Suprapubic skin (tissue), 4 donors: ENCODE data around the gene TBPL1. TPM values are rescaled to one million over a fixed set of nuclear protein-coding genes. Genes with fewer than 3 reads are reported as not detected.

Source experiments
- DNase-seq, 2 donors: peaks; one replicate each; pipeline ENCODE4 v3.0.0-alpha.2; 2019; ENCODE audit warnings: low spot score in 2 of 2
- H3K27ac ChIP-seq: fragments of 200-600 bp; sonication (generic); one replicate; pipeline ENCODE4 v1.5.1; 2019
- H3K27me3 ChIP-seq: fragments of 200-600 bp; sonication (generic); one replicate; pipeline ENCODE4 v1.5.1; 2019
- H3K36me3 ChIP-seq: fragments of 200-600 bp; sonication (generic); one replicate; pipeline ENCODE4 v1.5.1; 2019
- H3K4me1 ChIP-seq: fragments of 200-600 bp; sonication (generic); one replicate; pipeline ENCODE4 v1.5.1; 2019
- H3K4me3 ChIP-seq: fragments of 200-600 bp; sonication (generic); one replicate; pipeline ENCODE4 v1.5.1; 2019; ENCODE audit warnings: mild to moderate bottlenecking
- H3K9me3 ChIP-seq: fragments of 200-600 bp; sonication (generic); one replicate; pipeline ENCODE4 v1.5.1; 2019
- EP300 ChIP-seq: sonication (generic); formaldehyde crosslinking; IDR thresholded peaks from one replicate; pipeline ENCODE4 v1.6.1; 2017; ENCODE audit warnings: antibody characterized with exemption
- POLR2A ChIP-seq, 2 donors: fragments of 450-650 bp; IDR thresholded peaks; one replicate each; pipeline ENCODE4 v1.6.1; 2017; ENCODE audit warnings: antibody characterized with exemption in 2 of 2, mild to moderate bottlenecking in 2 of 2, moderate library complexity in 2 of 2
- POLR2AphosphoS5 ChIP-seq, 3 donors: sonication (generic); formaldehyde crosslinking; IDR thresholded peaks; one replicate each; pipeline ENCODE4 v1.6.1; 2017; ENCODE audit warnings: antibody characterized with exemption in 3 of 3
- WGBS: methylation state at CpG from one replicate; pipeline ENCODE4 v1.1.5; 2018; 5-methylcytosine and 5-hydroxymethylcytosine counted together
- total RNA-seq, 4 donors: library from RNA; depleted of rRNA; stranded (reverse); fragments of >200 nt; gene quantifications; one replicate each; pipeline ENCODE4 v1.1.0, GENCODE V29; 2016
- TF ChIP-seq, protein P1 (sequence below), 2 donors: fragments of 200-600 bp in 1 of 2; fragments of 450-650 bp in 1 of 2; sonication (generic) in 1 of 2; IDR thresholded peaks; one replicate each; pipeline ENCODE4 v1.5.1; 2016 to 2019; ENCODE audit warnings: antibody characterized with exemption in 2 of 2, mild to moderate bottlenecking in 1 of 2, moderate library complexity in 1 of 2

Gene TBPL1
- total RNA-seq, 4 donors from 2014 or later, result 10.2 to 15.3 (median 13.7) TPM

DNA sequence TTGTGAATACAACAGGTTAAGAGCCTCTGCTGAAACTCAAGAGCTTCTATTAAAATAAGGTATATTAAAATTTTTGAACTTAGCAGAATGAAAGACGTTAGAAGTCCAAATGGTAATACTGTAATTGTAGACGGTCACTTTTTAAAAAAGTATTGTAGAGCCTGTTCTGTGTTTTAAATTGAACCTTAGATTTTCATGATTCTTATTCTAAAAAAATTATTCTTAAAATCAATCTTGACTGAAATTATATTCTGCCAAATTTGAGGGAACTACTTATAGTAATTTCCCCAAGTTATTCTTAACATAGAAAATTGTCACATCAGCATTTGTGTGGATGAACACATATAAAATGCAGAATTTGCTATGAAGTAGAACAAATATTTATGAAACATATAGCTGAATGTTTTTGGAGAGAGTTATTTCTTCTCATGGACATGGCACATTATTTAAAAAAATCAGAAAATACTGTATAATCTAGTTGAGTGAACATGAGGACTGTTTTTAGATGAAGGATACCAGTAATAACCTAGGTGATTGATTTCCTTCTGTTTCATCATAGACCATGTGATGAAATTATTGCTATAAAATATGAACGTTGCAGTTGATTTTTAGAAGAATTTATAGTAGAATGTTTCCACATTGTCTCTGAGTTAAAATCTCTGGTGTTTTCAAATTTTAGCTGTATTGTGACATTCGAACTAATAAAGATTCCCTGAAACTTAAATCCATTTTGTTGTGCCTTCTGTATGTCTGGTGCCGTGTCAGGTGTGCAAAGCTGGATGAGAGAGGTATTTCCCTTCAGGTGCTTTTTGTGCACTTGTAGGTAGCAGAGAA is 2.8 kb downstream of the TBPL1 start:
- Histone ChIP-seq H3K9me3 (no peaks in the 10 kb centered on the region), H3K36me3 (no peaks in the 10 kb centered on the region), H3K27me3 (no peaks in the 10 kb centered on the region), H3K27ac (no peak overlapping the region), H3K4me1 (peaks cover 37% of the 10 kb centered on the region), H3K4me3 (no peak overlapping the region)
- no peak for TF ChIP-seq EP300
- TF ChIP-seq POLR2A (IDR thresholded peaks at IDR 0.05), result no peak
- TF ChIP-seq, protein P1, sequence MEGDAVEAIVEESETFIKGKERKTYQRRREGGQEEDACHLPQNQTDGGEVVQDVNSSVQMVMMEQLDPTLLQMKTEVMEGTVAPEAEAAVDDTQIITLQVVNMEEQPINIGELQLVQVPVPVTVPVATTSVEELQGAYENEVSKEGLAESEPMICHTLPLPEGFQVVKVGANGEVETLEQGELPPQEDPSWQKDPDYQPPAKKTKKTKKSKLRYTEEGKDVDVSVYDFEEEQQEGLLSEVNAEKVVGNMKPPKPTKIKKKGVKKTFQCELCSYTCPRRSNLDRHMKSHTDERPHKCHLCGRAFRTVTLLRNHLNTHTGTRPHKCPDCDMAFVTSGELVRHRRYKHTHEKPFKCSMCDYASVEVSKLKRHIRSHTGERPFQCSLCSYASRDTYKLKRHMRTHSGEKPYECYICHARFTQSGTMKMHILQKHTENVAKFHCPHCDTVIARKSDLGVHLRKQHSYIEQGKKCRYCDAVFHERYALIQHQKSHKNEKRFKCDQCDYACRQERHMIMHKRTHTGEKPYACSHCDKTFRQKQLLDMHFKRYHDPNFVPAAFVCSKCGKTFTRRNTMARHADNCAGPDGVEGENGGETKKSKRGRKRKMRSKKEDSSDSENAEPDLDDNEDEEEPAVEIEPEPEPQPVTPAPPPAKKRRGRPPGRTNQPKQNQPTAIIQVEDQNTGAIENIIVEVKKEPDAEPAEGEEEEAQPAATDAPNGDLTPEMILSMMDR (IDR thresholded peaks at IDR 0.05), result no peak
- no peak for TF ChIP-seq POLR2AphosphoS5 (IDR thresholded peaks at IDR 0.05)
- no peak for DNase-seq
- 78% methylated on average over 5 of the region's 5 CpGs for WGBS

DNA sequence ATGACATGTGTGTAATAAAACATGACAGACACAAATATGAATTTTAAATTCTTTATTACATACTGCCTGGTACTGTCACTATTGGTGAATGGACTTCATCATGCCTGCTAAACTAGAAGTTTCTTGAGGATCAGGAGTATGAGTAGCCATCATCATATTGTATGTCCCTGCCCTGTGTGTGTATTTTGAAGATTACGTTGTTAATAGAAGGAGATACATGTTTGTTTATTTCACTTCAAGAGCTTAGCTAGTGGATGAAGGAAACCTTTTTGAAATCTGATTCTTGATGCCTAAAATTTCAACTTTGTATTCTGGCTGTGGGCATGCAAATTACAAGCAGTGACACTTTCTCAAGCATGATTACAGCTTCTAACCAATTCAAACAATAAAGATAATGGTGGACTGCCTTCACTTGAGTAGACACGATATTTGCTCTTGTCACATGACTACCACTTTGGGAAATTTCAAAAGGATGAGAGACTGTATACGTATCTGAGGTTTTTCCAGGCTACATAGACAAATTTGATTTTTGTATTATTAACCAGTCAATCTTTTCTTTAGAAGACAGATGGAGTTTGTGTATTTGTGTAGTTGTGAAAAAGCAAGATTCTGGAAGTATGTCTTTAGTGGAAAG is 3.5 kb downstream of the TBPL1 start:
- H3K4me1 ChIP-seq, result peaks cover 32% of the 10 kb centered on the region
- 91% methylated on average over 3 of the region's 3 CpGs for WGBS
- no peaks in the 10 kb centered on the region for H3K36me3 ChIP-seq
- TF ChIP-seq POLR2A (IDR thresholded peaks at IDR 0.05), result no peak
- TF ChIP-seq EP300, result no peak
- TF ChIP-seq POLR2AphosphoS5 (IDR thresholded peaks at IDR 0.05), result no peak
- TF ChIP-seq, protein P1 (IDR thresholded peaks at IDR 0.05), result no peak
- H3K27me3 ChIP-seq, result no peaks in the 10 kb centered on the region
- H3K4me3 ChIP-seq, result no peak overlapping the region
- DNase-seq, result no peak
- H3K9me3 ChIP-seq, result no peaks in the 10 kb centered on the region
- no peak overlapping the region for H3K27ac ChIP-seq

DNA sequence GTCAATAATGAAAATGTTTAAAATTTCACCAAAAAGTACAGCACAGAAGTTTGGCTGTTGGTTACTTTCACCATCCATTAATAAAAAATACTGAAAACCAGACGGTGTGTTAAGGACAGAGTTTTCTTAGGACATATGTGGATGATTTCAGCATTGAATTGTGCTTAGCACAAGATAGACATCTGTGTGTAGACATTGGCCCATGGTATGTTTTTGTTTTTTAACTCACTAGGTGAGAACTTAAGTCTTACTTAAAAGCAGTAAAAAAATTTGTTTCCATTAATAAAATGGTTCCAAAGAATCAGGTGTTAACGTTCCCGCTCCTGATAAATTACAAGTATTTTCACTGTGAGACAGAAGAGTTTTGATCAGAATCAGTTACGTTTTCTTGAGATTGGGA is 4.2 kb downstream of the TBPL1 start:
- H3K4me1 ChIP-seq, result peaks cover 32% of the 10 kb centered on the region
- TF ChIP-seq, protein P1 (IDR thresholded peaks at IDR 0.05), result no peak
- TF ChIP-seq EP300 (no peak), POLR2A (IDR thresholded peaks at IDR 0.05) (no peak), POLR2AphosphoS5 (IDR thresholded peaks at IDR 0.05) (no peak)
- H3K27me3 ChIP-seq, result no peaks in the 10 kb centered on the region
- DNase-seq, result no peak
- 89% methylated on average over 4 of the region's 4 CpGs for WGBS
- no peaks in the 10 kb centered on the region for H3K36me3 ChIP-seq
- H3K9me3 ChIP-seq, result no peaks in the 10 kb centered on the region
- no peak overlapping the region for H3K4me3 ChIP-seq
- no peak overlapping the region for H3K27ac ChIP-seq

DNA sequence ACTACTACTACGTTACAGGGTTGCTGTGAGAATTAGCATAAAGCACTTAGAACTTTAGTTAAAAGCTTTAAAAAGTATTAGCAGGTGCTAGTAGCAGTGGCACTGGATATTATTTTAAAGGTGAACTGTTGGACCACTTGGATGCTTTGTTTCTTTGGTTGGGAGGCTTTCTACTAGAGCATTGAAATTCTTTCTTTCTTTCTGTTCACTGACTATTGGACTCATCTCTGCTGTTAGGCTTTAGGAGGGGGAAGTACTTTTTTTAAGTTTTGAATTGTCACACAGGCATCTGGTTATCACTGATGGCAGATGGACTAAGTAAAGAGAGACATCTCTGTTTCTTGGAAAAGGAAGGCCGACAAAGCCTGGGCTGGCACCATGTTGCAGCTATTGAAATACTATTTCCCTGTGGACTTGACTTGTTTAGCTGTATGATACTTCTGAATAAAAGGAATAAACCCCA is 4.8 kb downstream of the TBPL1 start:
- no peak for DNase-seq
- Histone ChIP-seq H3K27ac (no peak overlapping the region), H3K4me3 (no peak overlapping the region), H3K9me3 (no peaks in the 10 kb centered on the region), H3K4me1 (peaks cover 32% of the 10 kb centered on the region), H3K36me3 (no peaks in the 10 kb centered on the region), H3K27me3 (no peaks in the 10 kb centered on the region)
- 78% methylated on average over 2 of the region's 2 CpGs for WGBS
- no peak for TF ChIP-seq POLR2A (IDR thresholded peaks at IDR 0.05)
- TF ChIP-seq, protein P1 (IDR thresholded peaks at IDR 0.05), result no peak
- TF ChIP-seq POLR2AphosphoS5 (IDR thresholded peaks at IDR 0.05), result no peak
- TF ChIP-seq EP300, result no peak

DNA sequence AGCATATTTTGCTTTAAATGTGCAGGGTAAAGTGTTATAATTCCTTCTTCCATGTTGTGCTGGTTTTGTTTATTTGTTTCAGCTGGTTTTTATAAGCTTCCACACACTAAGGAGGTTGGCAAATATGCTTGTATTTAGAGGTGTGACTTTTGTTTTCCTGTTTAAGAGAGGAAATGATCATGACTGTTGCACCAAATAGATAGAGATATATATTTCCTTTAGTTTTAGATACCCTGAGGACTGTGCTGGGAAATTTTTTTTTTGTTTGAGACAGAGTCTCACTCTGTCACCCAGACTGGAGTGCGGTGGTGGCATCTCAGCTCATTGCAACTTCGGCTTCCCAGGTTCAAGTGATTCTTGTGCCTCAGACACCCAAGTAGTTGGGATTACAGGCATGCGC is 5.8 kb downstream of the TBPL1 start:
- peaks cover 30% of the 10 kb centered on the region for H3K4me1 ChIP-seq
- WGBS, result 77% methylated on average over 3 of the region's 3 CpGs

More for the DNA sequence above, 5.8 kb downstream of the TBPL1 start:
- Histone ChIP-seq H3K27ac (no peak overlapping the region), H3K4me3 (no peak overlapping the region), H3K9me3 (no peaks in the 10 kb centered on the region), H3K27me3 (no peaks in the 10 kb centered on the region), H3K36me3 (no peaks in the 10 kb centered on the region)
- no peak for DNase-seq
- TF ChIP-seq, protein P1 (IDR thresholded peaks at IDR 0.05), result no peak
- TF ChIP-seq POLR2A (IDR thresholded peaks at IDR 0.05) (no peak), POLR2AphosphoS5 (IDR thresholded peaks at IDR 0.05) (no peak), EP300 (no peak)
